ENCODE data around the gene RASSF8.

DNA sequence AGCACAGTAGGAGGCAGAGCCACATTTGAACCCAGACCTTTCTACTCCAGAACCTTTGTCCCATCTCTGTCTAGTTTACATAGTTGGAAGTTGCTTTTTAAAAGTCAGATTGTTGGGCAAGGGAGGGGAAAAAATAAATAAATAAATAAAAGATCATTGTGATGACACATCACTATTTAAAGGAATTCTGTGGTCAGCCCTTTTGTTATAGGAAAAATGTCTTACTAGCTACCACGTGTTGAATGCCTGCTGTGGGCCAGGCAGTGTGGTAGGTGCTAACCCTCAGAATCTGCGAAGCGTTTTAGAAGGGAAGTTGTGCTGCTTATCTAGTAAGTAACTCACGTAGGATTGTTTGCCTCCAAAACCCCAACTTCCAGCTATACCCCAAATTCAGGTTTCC lies 104.1 kb downstream of the RASSF8 start:
- TF ChIP-seq POLR2A (IDR thresholded peaks at IDR 0.05) = no peak
- TF ChIP-seq, protein P1, sequence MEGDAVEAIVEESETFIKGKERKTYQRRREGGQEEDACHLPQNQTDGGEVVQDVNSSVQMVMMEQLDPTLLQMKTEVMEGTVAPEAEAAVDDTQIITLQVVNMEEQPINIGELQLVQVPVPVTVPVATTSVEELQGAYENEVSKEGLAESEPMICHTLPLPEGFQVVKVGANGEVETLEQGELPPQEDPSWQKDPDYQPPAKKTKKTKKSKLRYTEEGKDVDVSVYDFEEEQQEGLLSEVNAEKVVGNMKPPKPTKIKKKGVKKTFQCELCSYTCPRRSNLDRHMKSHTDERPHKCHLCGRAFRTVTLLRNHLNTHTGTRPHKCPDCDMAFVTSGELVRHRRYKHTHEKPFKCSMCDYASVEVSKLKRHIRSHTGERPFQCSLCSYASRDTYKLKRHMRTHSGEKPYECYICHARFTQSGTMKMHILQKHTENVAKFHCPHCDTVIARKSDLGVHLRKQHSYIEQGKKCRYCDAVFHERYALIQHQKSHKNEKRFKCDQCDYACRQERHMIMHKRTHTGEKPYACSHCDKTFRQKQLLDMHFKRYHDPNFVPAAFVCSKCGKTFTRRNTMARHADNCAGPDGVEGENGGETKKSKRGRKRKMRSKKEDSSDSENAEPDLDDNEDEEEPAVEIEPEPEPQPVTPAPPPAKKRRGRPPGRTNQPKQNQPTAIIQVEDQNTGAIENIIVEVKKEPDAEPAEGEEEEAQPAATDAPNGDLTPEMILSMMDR (IDR thresholded peaks at IDR 0.05) = no peak
- no peak for TF ChIP-seq POLR2AphosphoS5 (IDR thresholded peaks at IDR 0.05)
